Stimulated activated CD4-positive, alpha-beta T cell treated with anti-CD3 and anti-CD28 coated beads, TNF-alpha, amount 100 ng/mL, for 4 hours (primary cell): Measurements from ENCODE around the gene WDR89.
"Not testable (repeated sequence)": the region's sequence is repeated elsewhere in the genome, so short reads cannot be mapped to it uniquely, and the experiment has no call there.

Source experiments
- DNase-seq, 3 experiments: peaks; one replicate each; pipeline ENCODE4 v3.0.0-alpha.2; 2020; ENCODE audit warnings: low read depth in 3 of 3

The WDR89 gene

DNA sequence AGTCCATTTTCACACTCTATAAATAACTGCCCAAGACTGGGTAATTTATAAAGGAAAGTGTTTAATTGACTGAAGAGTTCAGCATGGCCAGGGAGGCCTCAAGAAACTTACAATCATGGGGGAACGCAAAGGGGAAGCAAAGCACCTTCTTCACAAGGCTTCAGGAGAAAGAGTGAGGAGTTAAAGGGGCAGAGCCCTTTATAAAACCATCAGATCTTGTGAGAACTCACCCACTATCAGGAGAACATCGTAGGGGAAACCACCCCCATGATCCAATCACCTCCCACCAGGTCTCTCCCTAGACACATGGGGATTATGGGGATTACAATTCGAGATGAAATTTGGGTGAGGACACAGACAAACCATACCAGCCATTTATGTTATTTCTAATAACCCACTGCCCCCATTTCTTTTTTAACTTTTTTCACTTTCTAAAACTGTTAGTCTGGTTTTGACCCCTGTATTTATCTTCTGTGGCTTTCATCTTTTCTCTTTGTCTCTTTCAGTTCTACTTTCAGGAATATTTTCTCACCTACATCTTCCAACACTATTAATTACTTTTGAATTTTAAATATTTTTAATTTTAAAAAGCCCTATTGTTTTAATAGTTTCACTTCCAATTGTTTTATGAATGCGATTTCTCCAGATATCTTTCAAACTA, 44.5 kb downstream of the WDR89 start:
- no peak for DNase-seq

DNA sequence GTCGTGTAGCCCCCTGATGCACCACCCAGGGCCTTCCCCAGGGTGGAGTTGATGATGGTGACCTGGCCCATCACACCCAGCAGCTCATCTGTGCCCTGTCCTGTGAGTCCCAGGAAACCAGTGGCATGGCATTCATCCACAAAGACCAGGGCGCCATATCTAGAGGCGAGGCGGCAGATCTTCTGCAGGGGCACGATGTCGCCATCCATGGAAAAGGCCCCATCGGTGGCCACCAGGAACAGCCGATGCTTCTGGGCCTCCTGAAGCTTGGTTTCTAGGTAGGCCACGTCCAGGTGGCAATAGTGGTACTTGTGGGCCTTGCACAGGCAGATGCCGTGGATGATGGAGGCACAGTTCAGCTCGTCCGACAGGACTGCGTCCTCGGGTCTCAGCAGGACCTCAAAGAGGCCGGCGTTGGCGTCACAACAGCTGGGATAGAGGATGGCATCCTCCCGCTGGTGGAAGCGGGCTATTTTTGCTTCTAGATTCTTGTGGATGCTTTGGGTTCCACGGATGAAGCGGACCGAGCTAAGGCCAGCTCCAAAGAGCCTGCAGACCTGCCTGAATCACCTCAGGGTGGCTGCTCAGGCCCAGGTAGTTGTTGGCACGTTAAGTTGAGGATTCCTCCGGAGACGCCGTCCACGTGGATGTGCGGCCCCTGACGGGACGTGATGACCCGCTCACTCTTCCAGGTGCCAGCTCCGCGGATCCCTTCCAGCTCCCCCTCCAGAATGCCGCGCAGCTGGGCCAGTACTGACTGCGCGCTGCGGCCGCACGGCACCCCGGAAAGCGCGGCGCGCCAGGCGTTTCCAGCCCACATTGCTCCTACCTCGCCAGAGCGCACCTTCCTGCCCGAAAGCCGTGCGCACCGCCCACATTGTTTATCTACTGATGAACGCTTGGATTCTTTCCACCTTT, 47.0 kb downstream of the WDR89 start:
- DNase-seq, result no peak

DNA sequence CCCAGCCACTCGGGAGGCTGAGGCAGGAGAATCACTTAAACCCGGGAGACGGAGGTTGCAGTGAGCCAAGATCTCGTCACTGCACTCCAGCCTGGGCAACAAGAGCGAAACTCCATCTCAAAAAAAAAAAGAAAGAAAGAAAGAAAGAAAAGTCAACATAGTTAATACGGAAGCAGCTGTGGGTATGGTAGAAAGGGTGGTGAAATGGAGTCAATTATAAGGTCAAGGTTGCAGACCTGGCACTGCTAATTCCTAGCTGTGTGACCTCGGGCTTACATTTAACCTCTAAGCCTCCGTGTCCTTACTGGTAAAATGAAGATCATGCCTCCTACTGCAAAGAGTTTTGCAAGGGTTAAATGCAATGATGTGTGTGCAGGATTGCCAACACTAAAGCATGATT, 58.6 kb downstream of the WDR89 start:
- DNase-seq, result not testable (repeated sequence)

DNA sequence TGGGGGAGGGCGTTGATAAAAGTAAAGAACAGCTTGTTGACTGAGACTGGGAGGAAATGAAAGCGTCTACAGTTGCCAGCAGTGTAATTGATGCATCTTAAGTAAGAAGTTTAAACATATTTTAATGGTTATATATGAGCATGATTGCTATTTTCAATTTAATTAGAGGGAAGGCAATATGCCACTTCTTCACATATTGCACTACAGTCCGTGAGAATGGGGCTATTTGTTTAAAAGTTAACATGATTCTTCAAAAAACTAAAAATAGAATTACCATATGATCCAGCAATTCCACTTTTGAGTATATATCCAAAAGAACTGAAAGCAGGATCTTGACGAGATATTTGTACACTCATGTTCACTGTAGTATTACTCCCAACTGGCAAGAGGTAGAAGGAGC, 60.2 kb downstream of the WDR89 start:
- DNase-seq, result no peak

DNA sequence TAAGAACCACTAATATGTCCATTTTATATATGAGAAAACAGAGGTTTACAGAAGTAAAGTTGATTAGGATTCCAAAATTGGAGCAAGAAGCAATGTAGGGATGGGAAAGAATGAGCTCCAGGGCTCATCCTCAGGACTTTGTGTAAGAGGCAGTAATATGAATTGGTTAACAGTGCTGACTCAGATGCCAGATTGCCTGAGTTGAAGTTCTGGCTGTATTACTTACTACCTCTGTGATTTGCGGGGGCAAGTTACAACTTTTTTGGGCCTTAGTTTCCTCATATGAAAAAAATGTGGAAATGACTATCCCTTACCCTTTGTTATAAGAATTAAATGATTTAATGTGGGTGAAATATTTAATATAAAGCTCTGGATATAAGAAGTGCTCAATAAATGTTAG, 63.4 kb downstream of the WDR89 start:
- DNase-seq, result no peak

DNA sequence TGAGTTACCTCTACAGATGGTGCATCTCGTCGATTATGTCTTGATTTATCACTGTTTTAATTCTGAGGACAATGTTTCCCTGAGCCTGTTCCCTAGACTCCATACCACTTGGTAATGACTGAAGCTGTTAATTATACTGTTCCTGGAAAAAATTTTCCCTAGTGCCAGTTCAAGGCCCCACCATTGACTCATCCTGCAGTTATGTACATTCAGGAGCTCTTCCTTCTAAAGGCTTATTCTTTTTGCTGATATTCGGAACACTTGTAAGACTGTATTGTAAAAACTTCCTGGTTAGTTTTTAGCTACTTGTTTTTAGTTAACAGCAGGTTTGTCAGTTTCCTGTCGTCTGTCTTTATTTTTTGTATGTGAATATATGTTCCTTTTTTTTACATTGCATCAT, 68.1 kb downstream of the WDR89 start:
- DNase-seq, result no peak

DNA sequence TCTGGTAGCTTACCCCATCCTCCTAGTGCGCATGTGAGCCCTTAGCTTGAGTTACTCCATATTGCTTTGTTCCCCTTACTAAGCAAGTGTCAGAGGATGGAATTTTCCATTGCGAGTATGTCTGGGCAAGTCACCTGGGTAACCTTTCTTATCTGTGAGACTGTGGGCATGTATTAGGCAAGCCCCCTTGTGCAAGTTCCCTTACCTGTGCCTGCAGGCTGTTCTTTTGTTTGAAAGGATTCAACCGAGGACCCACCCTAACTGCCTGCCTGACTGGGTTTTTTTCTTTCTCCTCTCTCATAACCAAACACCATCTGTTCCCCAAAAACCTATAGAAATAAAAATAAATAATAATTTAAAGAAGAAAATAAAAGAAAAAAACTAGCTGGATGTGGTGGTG, 76.2 kb downstream of the WDR89 start:
- no peak for DNase-seq

DNA sequence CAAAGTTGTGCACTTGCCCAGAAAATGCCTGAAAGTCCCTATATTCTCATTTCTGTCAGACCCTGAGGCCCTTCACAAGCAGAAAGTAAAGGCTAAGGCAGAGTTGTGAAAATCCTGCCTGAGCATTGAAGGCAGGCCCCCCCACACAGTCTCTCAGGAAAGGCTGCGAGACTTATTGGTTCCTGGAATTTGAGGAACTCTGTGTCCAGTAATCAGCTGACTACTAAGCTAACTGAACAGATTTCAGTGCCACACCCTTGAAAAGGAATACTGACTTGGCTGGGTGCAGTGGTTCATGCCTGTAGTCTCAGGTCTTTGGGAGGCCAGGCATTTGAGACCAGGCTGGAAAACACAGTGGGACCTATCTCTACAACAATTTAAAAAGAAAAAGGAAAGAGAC, 77.4 kb downstream of the WDR89 start:
- DNase-seq, result no peak

DNA sequence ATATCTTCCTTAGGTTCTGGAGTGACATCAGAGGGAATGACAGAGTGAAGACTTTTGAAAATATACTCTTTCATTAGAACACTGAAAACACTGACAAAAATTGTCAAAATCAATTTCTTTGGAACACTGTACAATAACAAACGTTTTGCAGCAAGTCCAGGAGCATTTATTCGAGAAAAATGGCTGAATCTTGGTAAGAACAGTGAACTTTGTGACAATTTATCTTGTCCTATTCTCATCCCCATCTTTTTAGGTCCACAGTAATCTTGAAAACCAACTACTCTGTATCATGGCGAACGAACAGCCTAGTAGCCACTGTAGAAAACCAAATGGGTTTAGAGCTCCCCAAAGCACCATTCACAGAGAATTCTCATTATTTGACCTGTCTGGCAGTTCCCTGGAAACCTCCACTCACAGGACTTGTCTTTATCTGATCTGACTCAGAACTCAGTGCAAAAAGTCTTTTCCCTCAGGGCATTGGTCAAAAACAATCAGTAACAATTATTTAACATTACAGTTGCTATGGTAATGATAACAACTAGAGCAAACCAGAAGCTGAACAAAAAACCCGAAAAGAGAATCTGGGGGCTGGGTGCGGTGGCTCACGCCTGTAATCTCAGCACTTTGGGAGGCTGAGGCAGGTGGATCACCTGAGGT, 78.2 kb downstream of the WDR89 start:
- DNase-seq, result no peak

DNA sequence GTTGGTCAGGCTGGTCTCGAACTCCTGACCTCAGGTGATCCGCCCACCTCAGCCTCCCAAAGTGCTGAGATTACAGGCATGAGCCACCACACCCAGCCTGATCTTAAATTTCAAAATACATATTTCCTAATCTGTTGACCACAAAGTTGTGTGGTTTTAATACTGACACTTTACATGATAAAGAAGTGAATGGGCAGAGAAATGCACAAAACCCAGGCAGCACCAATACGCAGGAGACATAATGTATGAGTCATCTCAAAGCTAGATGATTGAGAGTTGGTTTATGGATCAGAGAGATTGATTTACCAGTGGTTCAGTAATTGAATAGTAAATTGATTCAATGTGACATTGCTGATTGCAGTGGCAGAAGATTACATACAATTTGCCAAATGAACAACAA, 79.3 kb downstream of the WDR89 start:
- no peak for DNase-seq

DNA sequence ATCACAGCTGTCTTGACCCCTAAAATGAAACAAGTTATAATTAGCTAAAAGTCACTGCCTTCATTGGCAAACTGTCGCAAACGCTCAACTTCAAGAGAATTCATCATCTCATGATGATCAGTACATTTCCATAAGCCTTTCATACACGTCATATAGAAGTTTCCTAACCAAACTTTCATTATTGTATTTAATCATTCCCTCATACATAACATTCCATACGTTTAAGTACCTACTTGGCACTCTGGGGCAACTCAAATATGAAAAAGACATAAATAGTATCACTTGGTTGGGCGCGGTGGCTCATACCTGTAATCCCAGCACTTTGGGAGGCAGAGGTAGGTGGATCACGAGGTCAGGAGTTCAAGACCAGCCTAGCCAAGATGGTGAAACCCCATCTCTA, 86.1 kb downstream of the WDR89 start:
- no peak for DNase-seq

DNA sequence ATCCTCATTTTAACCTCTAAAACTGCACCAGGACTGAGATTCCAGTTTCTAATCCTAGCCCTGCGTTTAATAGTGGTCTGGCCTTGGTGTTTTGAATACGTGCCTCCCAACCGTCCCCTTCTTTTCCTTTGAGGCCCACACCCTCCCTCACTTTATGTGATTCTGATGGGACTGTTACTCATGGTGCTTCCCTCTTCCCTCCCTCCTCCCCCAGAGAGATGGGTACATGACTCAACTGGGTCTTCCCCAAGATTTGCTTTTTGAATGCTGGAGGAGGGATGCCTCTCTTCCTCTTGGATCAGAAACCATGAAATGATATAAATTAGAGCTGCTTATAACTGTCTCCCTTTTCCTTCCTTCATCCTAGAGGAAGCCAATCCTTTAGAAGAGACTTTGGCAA, 90.3 kb downstream of the WDR89 start:
- no peak for DNase-seq

DNA sequence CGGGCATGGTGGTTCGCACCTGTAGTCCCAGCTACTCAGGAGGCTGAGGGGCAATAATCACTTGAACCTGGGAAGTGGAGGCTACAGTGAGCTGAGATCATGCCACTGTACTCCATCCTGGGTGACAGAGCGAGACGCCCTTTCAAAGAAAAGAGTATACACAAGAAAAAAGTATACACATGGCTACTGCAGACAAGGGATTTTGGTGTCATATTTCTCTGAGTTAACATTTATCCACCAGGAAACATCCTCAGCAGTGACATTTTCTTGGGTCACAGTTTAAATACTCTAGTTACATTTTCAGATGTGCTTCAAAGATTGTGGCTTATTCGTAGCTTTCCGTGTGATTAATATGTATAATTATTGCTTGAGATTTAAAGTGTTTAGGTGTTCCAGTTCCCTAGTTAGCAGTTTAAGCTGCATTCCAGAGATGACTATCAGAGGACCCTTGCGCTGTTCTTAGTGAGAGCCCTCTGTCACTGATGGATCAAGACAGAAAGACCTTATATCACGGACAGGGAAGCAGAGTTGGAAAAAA, 93.8 kb downstream of the WDR89 start:
- DNase-seq, result no peak
